ENCODE measurements around the gene EFCAB14. TPM values are rescaled to one million over a fixed set of nuclear protein-coding genes. Genes with fewer than 3 reads are reported as not detected.

EFCAB14 gene
- total and polyA plus RNA-seq, 5 experiments from 2014 or later, result 75.9 to 99.5 (median 88.7) TPM

DNA sequence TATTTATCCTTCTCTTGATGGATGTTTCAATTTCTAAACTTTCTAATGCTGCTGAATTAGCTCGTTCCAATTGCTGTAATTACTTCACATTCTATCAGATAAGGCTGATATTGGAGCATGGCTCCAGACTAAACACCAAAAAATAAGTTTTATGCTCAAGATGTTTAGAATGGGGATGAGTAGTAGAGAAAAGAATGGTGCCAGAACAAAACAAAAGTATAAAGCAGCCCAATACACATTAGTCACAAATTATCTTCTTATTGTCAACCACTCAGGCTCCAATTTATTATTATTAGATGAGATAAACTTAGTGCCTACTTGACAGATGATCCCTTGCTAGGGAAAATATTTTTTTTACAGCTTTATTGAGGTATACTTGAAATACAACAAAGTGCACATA is 72.6 kb downstream of the EFCAB14 start:
- H3K27ac Mint-ChIP-seq, result peak overlapping the region in 1 of 10 donors; percentile 9

DNA sequence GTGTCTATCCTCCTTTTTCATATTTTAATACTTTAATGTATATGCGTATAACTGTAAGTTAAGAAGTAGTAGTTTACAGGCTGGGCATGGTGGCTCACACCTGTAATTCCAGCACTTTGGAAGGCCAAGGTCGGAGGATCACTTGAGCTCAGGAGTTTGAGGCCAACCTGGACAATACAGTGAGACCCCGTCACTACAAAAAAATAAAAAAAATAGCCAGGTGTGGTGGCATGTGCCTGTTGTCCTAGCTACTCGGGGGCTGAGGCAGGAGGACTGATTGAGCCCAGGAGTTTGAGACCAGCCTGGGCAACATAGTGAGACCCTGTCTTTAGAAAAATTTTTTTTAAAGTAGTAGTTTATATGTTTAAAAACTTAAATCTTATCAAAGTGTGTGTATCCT is 73.1 kb downstream of the EFCAB14 start:
- no peak for DNase-seq
- ATAC-seq, result no peak
- POLR2A ChIA-PET, result no interaction called here
- Mint-ChIP-seq H3K27ac (peak overlapping the region in 2 of 10 donors; percentile 9 to 19), H3K9me3 (peaks cover 0 to 5% (median 0%) of the 10 kb centered on the region in 9 donors), H3K4me1 (peaks cover 0 to 5% (median 0%) of the 10 kb centered on the region in 4 donors), H3K4me3 (no peak overlapping the region), H3K27me3 (no peaks in the 10 kb centered on the region), H3K36me3 (peaks cover 10 to 70% (median 37%) of the 10 kb centered on the region in 3 donors)

More for the DNA sequence above, 72.6 kb downstream of the EFCAB14 start:
- Mint-ChIP-seq H3K9me3 (peaks cover 0 to 5% (median 0%) of the 10 kb centered on the region in 9 donors), H3K4me3 (no peak overlapping the region), H3K27me3 (no peaks in the 10 kb centered on the region), H3K36me3 (peaks cover 10 to 71% (median 39%) of the 10 kb centered on the region in 3 donors), H3K4me1 (peaks cover 0 to 4% (median 0%) of the 10 kb centered on the region in 4 donors)
- DNase-seq (no peak), ATAC-seq (no peak)
- POLR2A ChIA-PET, result no interaction called here

DNA sequence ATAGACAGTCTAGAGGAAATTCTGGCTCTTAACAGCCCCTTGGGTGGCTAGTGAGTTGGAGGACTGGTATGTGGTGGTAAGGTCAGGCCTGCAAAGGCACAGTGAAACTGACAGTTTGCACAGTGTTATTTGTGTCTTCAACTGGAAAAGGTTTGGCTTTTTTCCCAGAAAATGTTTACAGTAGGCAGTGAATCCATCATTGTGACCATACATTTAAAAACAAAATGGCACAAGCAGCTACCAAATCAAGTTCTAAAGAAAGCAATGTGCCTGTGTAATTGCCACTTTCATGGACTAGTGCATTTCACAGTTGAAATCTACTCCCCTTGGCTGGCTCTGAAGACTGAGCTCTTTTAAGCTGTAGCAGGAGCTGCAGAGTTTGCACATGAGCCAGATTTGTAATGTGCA is 75.5 kb downstream of the EFCAB14 start:
- no peak for DNase-seq
- POLR2A ChIA-PET, result no interaction called here
- Mint-ChIP-seq H3K36me3 (peaks cover 4 to 61% (median 19%) of the 10 kb centered on the region in 3 donors), H3K4me3 (no peak overlapping the region), H3K4me1 (peaks cover 0 to 8% (median 0%) of the 10 kb centered on the region in 4 donors), H3K27ac (no peak overlapping the region), H3K27me3 (no peaks in the 10 kb centered on the region), H3K9me3 (no peaks in the 10 kb centered on the region)
- ATAC-seq, result no peak

DNA sequence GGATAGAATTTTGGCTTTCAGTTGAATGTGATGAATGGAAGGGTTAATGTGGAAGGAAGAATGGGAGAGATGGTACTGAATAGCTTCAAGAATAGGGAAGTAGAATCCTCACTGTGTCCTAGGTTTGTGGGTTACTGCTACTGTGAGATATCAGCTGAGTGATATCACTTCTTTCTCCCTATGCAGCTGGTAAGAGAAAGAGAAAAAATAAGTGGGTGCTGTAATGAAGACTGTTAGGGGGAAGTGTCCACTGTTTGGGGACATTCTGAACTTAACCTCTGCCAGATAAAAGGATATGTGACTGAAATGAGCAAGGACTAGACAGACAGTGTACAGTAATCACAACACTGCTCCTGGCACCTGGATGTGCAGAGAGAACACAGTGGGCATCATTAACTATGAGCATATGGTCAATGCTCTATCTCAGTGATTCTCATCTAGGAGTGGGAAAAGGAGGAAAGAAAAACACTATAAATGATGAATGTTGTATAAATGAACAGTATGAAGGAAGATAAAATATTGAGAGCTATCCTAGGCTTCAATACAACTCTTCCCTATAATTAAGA is 76.7 kb downstream of the EFCAB14 start:
- POLR2A ChIA-PET, result no interaction called here
- Mint-ChIP-seq H3K27ac (peak overlapping the region in 1 of 10 donors; percentile 39), H3K36me3 (peaks cover 0 to 60% (median 14%) of the 10 kb centered on the region in 3 donors), H3K27me3 (no peaks in the 10 kb centered on the region), H3K4me3 (no peak overlapping the region), H3K9me3 (no peaks in the 10 kb centered on the region), H3K4me1 (peaks cover 0 to 8% (median 0%) of the 10 kb centered on the region in 4 donors)
- no peak for ATAC-seq
- DNase-seq, result no peak

GRCh38 chr1:46639547-46639946 is 79.4 kb downstream of the EFCAB14 start:
- DNase-seq (no peak), ATAC-seq (no peak)
- Mint-ChIP-seq H3K9me3 (no peaks in the 10 kb centered on the region), H3K4me1 (peaks cover 0 to 8% (median 0%) of the 10 kb centered on the region in 4 donors), H3K36me3 (peaks cover 0 to 67% (median 17%) of the 10 kb centered on the region in 3 donors), H3K27ac (peak overlapping the region in 1 of 10 donors; percentile 10), H3K4me3 (no peak overlapping the region), H3K27me3 (no peaks in the 10 kb centered on the region)
- POLR2A ChIA-PET, result no interaction called here

DNA sequence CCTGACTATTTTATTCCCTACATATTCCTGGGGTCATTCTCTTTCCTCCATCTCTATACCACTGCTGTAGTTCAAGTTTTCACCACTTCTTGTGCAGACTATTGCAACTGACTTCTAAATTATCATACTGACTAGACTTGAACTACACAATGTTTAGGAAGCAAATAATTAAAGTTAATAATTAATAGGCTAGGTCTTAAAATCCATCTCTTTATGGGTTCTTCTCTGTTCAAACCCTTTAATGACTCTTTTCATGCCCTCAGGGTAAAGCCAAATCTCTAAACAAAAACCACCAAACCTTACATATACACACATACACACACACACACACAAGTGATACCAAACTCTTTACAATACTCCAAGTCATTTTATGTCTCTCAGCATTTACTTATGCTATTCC is 80.0 kb downstream of the EFCAB14 start:
- no peaks in the 10 kb centered on the region for H3K9me3 Mint-ChIP-seq
- POLR2A ChIA-PET, result no interaction called here
- H3K4me3 Mint-ChIP-seq, result no peak overlapping the region
- H3K4me1 Mint-ChIP-seq, result peaks cover 0 to 8% (median 0%) of the 10 kb centered on the region in 4 donors
- no peaks in the 10 kb centered on the region for H3K27me3 Mint-ChIP-seq
- H3K27ac Mint-ChIP-seq, result peak overlapping the region in 2 of 10 donors; percentile 10 to 41
- DNase-seq, result no peak
- peaks cover 0 to 73% (median 23%) of the 10 kb centered on the region in 3 donors for H3K36me3 Mint-ChIP-seq
- no peak for ATAC-seq

- H3K27me3 Mint-ChIP-seq, result no peaks in the 10 kb centered on the region
- POLR2A ChIA-PET, result interaction anchor here (0.6 kb wide), 1 partner anchor 18 kb away, joined by 3 read pairs; no protein-coding TSS in a partner anchor
- ATAC-seq, result no peak
- H3K36me3 Mint-ChIP-seq, result peaks cover 0 to 74% (median 21%) of the 10 kb centered on the region in 3 donors
- no peak overlapping the region for H3K4me3 Mint-ChIP-seq
- H3K27ac Mint-ChIP-seq, result peak overlapping the region in 3 of 10 donors; percentile 6 to 62 (median 37)
- DNase-seq, result no peak
- H3K4me1 Mint-ChIP-seq, result peaks cover 0 to 8% (median 0%) of the 10 kb centered on the region in 4 donors
- no peaks in the 10 kb centered on the region for H3K9me3 Mint-ChIP-seq
These were observed 81.3 kb downstream of the EFCAB14 start for GRCh38 chr1:46637444-46638083.

- DNase-seq, result no peak
- Mint-ChIP-seq H3K27me3 (no peaks in the 10 kb centered on the region), H3K4me1 (peaks cover 0 to 2% (median 0%) of the 10 kb centered on the region in 4 donors), H3K27ac (peak overlapping the region in 1 of 10 donors; percentile 65), H3K9me3 (no peaks in the 10 kb centered on the region), H3K36me3 (peaks cover 0 to 70% (median 20%) of the 10 kb centered on the region in 3 donors), H3K4me3 (no peak overlapping the region)
- POLR2A ChIA-PET, result no interaction called here
- no peak for ATAC-seq
These were observed 83.7 kb downstream of the EFCAB14 start for GRCh38 chr1:46635205-46635604.

DNA sequence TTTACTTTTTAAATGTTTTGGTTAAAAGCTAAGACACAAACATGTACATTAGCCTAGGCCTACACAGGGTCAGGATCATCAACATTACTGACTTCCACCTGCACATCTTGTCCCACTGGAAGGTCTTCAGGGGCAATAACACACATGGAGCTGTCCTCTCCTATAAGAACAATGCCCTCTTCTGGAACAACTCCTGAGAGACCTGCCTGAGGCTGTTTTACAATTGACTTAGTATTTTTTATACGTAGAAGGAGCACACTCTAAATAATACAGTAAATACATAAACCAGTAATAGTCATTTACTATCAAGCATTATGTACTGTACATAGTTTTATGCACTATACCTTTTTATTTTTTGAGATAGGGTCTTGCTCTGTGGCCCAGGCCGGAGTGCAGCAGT is 88.2 kb downstream of the EFCAB14 start:
- no peak for ATAC-seq
- Mint-ChIP-seq H3K27ac (no peak overlapping the region), H3K4me3 (no peak overlapping the region), H3K27me3 (no peaks in the 10 kb centered on the region), H3K4me1 (peaks cover 0 to 1% (median 0%) of the 10 kb centered on the region in 4 donors), H3K9me3 (no peaks in the 10 kb centered on the region), H3K36me3 (peaks cover 0 to 49% (median 20%) of the 10 kb centered on the region in 3 donors)
- no peak for DNase-seq
- POLR2A ChIA-PET, result interaction anchor here (1.3 kb wide), 1 partner anchor 27 kb away, joined by 4 read pairs; no protein-coding TSS in a partner anchor

Other genes starting within 250 kb of the EFCAB14 start
- gene DMBX1, start 229.3 kb downstream of the EFCAB14 start, total RNA-seq, result not detected
- not detected for gene DMBX1, start 229.3 kb downstream of the EFCAB14 start, polyA plus RNA-seq
- gene KNCN, start 167.5 kb downstream of the EFCAB14 start, total RNA-seq, result not detected
- gene KNCN, start 167.5 kb downstream of the EFCAB14 start, polyA plus RNA-seq, result not detected
- 10 to 100 TPM; 51.4 to 56.3 TPM for gene MKNK1, start 114.8 kb downstream of the EFCAB14 start, total RNA-seq
- 10 to 100 TPM; 17.6 to 19.7 (median 18.7) TPM for gene MKNK1, start 114.8 kb downstream of the EFCAB14 start, polyA plus RNA-seq
- gene MOB3C, start 102.3 kb downstream of the EFCAB14 start, total RNA-seq, result 10 to 100 TPM; 24.3 to 24.7 TPM
- 10 to 100 TPM in 1 of 3 donors, 1 to 10 TPM in 2; 8.3 to 17.5 (median 8.4) TPM for gene MOB3C, start 102.3 kb downstream of the EFCAB14 start, polyA plus RNA-seq
- gene ATPAF1, start 50.8 kb downstream of the EFCAB14 start, total RNA-seq, result 10 to 100 TPM; 27.8 to 33.9 TPM
- 10 to 100 TPM; 66.4 to 68.0 (median 66.7) TPM for gene ATPAF1, start 50.8 kb downstream of the EFCAB14 start, polyA plus RNA-seq
- not detected for gene TEX38, start 47.3 kb downstream of the EFCAB14 start, total RNA-seq
- gene TEX38, start 47.3 kb downstream of the EFCAB14 start, polyA plus RNA-seq, result not detected
- gene CYP4B1, start 79.9 kb upstream of the EFCAB14 start, total RNA-seq, result not detected
- not detected for gene CYP4B1, start 79.9 kb upstream of the EFCAB14 start, polyA plus RNA-seq
- not detected for gene CYP4A11, start 222.4 kb upstream of the EFCAB14 start, total RNA-seq
- gene CYP4A11, start 222.4 kb upstream of the EFCAB14 start, polyA plus RNA-seq, result not detected